Measurements from ENCODE around the gene ZNF383. TPM values are rescaled to one million over a fixed set of nuclear protein-coding genes. Genes with fewer than 3 reads are reported as not detected.

Gene ZNF383
- total and polyA plus RNA-seq, 9 of the 15 experiments (the other 6 are each of a cell fraction or from before 2014, with no cell fraction given), result 2.0 to 8.2 (median 5.3) TPM

GRCh38 chr19:37217775-37218591, at the start of gene ZNF383 (continued):
- TF ChIP-seq, protein P1, sequence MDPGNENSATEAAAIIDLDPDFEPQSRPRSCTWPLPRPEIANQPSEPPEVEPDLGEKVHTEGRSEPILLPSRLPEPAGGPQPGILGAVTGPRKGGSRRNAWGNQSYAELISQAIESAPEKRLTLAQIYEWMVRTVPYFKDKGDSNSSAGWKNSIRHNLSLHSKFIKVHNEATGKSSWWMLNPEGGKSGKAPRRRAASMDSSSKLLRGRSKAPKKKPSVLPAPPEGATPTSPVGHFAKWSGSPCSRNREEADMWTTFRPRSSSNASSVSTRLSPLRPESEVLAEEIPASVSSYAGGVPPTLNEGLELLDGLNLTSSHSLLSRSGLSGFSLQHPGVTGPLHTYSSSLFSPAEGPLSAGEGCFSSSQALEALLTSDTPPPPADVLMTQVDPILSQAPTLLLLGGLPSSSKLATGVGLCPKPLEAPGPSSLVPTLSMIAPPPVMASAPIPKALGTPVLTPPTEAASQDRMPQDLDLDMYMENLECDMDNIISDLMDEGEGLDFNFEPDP (CRISPR knock-in tag; IDR thresholded peaks at IDR 0.05), result no peak
- TF ChIP-seq, protein P2, sequence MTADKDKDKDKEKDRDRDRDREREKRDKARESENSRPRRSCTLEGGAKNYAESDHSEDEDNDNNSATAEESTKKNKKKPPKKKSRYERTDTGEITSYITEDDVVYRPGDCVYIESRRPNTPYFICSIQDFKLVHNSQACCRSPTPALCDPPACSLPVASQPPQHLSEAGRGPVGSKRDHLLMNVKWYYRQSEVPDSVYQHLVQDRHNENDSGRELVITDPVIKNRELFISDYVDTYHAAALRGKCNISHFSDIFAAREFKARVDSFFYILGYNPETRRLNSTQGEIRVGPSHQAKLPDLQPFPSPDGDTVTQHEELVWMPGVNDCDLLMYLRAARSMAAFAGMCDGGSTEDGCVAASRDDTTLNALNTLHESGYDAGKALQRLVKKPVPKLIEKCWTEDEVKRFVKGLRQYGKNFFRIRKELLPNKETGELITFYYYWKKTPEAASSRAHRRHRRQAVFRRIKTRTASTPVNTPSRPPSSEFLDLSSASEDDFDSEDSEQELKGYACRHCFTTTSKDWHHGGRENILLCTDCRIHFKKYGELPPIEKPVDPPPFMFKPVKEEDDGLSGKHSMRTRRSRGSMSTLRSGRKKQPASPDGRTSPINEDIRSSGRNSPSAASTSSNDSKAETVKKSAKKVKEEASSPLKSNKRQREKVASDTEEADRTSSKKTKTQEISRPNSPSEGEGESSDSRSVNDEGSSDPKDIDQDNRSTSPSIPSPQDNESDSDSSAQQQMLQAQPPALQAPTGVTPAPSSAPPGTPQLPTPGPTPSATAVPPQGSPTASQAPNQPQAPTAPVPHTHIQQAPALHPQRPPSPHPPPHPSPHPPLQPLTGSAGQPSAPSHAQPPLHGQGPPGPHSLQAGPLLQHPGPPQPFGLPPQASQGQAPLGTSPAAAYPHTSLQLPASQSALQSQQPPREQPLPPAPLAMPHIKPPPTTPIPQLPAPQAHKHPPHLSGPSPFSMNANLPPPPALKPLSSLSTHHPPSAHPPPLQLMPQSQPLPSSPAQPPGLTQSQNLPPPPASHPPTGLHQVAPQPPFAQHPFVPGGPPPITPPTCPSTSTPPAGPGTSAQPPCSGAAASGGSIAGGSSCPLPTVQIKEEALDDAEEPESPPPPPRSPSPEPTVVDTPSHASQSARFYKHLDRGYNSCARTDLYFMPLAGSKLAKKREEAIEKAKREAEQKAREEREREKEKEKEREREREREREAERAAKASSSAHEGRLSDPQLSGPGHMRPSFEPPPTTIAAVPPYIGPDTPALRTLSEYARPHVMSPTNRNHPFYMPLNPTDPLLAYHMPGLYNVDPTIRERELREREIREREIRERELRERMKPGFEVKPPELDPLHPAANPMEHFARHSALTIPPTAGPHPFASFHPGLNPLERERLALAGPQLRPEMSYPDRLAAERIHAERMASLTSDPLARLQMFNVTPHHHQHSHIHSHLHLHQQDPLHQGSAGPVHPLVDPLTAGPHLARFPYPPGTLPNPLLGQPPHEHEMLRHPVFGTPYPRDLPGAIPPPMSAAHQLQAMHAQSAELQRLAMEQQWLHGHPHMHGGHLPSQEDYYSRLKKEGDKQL (CRISPR knock-in tag; IDR thresholded peaks at IDR 0.05; ENCODE audit: borderline replicate concordance), result 0 out of 2 replicates have a peak, but pooled peaks have one; percentile 53
- TF ChIP-seq E4F1 (CRISPR knock-in tag; IDR thresholded peaks at IDR 0.05; ENCODE audit: borderline replicate concordance) (no peak), DPF2 (IDR thresholded peaks at IDR 0.05) (peak; percentile 52), EP400 (IDR thresholded peaks at IDR 0.05) (peak; percentile 89), CCAR2 (IDR thresholded peaks at IDR 0.05; ENCODE audit: low read depth, low read length) (no peak), ATF4 (CRISPR knock-in tag; IDR thresholded peaks at IDR 0.05) (no peak), MAFK (IDR thresholded peaks at IDR 0.05; ENCODE audit: low read length) (no peak), ZNF165 (CRISPR knock-in tag; IDR thresholded peaks at IDR 0.05; ENCODE audit: borderline replicate concordance) (no peak), FOSL1 (tag; conservative IDR thresholded peaks at IDR 0.05) (no peak; the same call in 1 of the 2 replicates), SUPT5H (IDR thresholded peaks at IDR 0.05) (peak; percentile 87), TCFL5 (CRISPR knock-in tag; conservative IDR thresholded peaks at IDR 0.05) (no peak), GTF2B (IDR thresholded peaks at IDR 0.05; ENCODE audit: extremely low read depth, insufficient read length) (no peak), MLX (CRISPR knock-in tag; conservative IDR thresholded peaks at IDR 0.05) (no peak), ZNF584 (CRISPR knock-in tag; IDR thresholded peaks at IDR 0.05; ENCODE audit: low read depth) (no peak)
